Measurements from ENCODE around the gene SLC10A1. TPM values are rescaled to one million over a fixed set of nuclear protein-coding genes. Genes with fewer than 3 reads are reported as not detected.
"Not testable (repeated sequence)": the region's sequence is repeated elsewhere in the genome, so short reads cannot be mapped to it uniquely, and the experiment has no call there.

SLC10A1 gene
- total and polyA plus RNA-seq, 2 of the 4 experiments (the other 2 are of a cell fraction): 0.03 TPM; not detected in 1

- no peaks in the 10 kb centered on the region for H3K4me1 ChIP-seq (ENCODE audit: control insufficient read depth, insufficient read depth, low read length)
- no peak for DNase-seq
- no peak for TF ChIP-seq RCOR1 (IDR thresholded peaks at IDR 0.05; ENCODE audit: insufficient replicate concordance, low read length)
- TF ChIP-seq POLR2A (IDR thresholded peaks at IDR 0.05; ENCODE audit: low read depth, low read length): no peak
- no peak for TF ChIP-seq MAZ (IDR thresholded peaks at IDR 0.05; ENCODE audit: borderline replicate concordance, low read depth, low read length)
- H3K79me1 ChIP-seq (ENCODE audit: low read depth in 1 of 2, low read length in 2 of 2): no peaks in the 10 kb centered on the region
- H2BK15ac ChIP-seq (ENCODE audit: low read depth, low read length): no peak overlapping the region
- no peak overlapping the region for H2BK5ac ChIP-seq (ENCODE audit: low read depth, low read length, poor library complexity, severe bottlenecking)
- H3K4me3 ChIP-seq (ENCODE audit: insufficient read depth, low read depth, low read length): no peak overlapping the region
- 86% methylated on average over 1 of the region's 3 CpGs; no CpG with 5 or more reads in 1 of the 2 experiments for WGBS, 2 experiments (ENCODE audit: extremely low coverage in 2 of 2, insufficient read length in 1 of 2)
- ATAC-seq (ENCODE audit: low read depth): no peak
- dilution Hi-C loops (cut with HindIII; ENCODE audit: low sequenced_read_pairs, unreplicated experiment) (no loop called here), in situ Hi-C loops (cut with MboI; ENCODE audit: low sequenced_read_pairs) (no loop called here), intact Hi-C loops (cut with micrococcal nuclease) (no loop called here)
- no peak overlapping the region for H3K9ac ChIP-seq (ENCODE audit: low read depth, low read length)
- H2AFZ ChIP-seq (replicated peaks; ENCODE audit: low read length, poor library complexity): no peak overlapping the region
- H3K14ac ChIP-seq (replicated peaks; ENCODE audit: low read depth, low read length): no peak overlapping the region
- CTCF ChIA-PET: interaction anchor here (1.7 kb wide), 1 partner anchor 214 kb away, joined by 6 read pairs; no protein-coding TSS in a partner anchor
- peaks cover 40% of the 10 kb centered on the region for H3K27me3 ChIP-seq (ENCODE audit: control insufficient read depth, insufficient read depth, low read length)
- no peaks in the 10 kb centered on the region for H4K20me1 ChIP-seq (ENCODE audit: insufficient read depth, low read length)
- H3K9me3 ChIP-seq (ENCODE audit: control insufficient read depth, insufficient read depth, low read length): no peaks in the 10 kb centered on the region
- H2AK5ac ChIP-seq (ENCODE audit: low read depth, low read length): no peak overlapping the region
- H4K5ac ChIP-seq (ENCODE audit: low read depth, low read length): no peak overlapping the region
- H3K23ac ChIP-seq (ENCODE audit: low read depth, low read length): no peak overlapping the region
- no peak overlapping the region for H4K8ac ChIP-seq (ENCODE audit: low read depth in 2 of 2, low read length in 2 of 2)
- H4K91ac ChIP-seq (ENCODE audit: insufficient read depth, low read depth, low read length): no peak overlapping the region
- no peak overlapping the region for H3K56ac ChIP-seq (ENCODE audit: extremely low read depth, insufficient read depth, low read length)
- H3K27ac ChIP-seq (ENCODE audit: insufficient read depth, low read length): no peak overlapping the region
- no peak overlapping the region for H3K4ac ChIP-seq (ENCODE audit: low read depth, low read length)
- no peak overlapping the region for H2BK20ac ChIP-seq (ENCODE audit: low read depth, low read length)
- no peaks in the 10 kb centered on the region for H3K9me1 ChIP-seq (ENCODE audit: insufficient read depth, low read length)
- H3K4me2 ChIP-seq (ENCODE audit: low read depth, low read length): no peak overlapping the region
- BruUV-seq (replicated peaks): no TSS peak
- H2BK120ac ChIP-seq (ENCODE audit: low read depth, low read length): no peak overlapping the region
- no peaks in the 10 kb centered on the region for H3K36me3 ChIP-seq (ENCODE audit: control insufficient read depth, insufficient read depth, low read length)
- no peak overlapping the region for H2AK9ac ChIP-seq (replicated peaks; ENCODE audit: low read depth, low read length, poor library complexity)
- POLR2A ChIA-PET (ENCODE audit: unreplicated experiment): no interaction called here
- no peak overlapping the region for H3K18ac ChIP-seq (ENCODE audit: low read depth, low read length)
Observed at GRCh38 chr14:69814397-69814796, 17.4 kb upstream of the SLC10A1 start.

DNA sequence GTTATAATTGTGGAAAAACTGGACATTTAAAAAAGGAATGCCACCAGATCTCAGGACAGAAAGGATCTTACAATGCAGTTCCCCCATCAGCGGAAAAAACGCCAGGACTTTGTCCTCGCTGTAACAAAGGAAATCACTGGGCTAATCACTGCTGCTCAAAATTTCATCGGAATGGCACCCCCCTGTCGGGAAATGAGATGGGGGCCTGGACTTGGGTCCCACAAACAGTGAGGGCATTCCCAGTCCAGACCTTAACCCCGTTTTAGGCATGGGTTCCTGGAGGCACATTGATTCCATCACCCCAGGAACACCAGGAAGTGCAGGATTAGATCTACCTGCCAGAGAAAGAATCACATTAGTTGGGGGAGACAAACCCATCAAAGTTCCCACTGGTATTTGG is 16.3 kb upstream of the SLC10A1 start:
- in situ Hi-C loops (cut with MboI; ENCODE audit: low sequenced_read_pairs); H4K8ac ChIP-seq (ENCODE audit: low read depth in 2 of 2, low read length in 2 of 2); H2AK5ac ChIP-seq (ENCODE audit: low read depth, low read length); H3K56ac ChIP-seq (ENCODE audit: extremely low read depth, insufficient read depth, low read length); H3K4me3 ChIP-seq (ENCODE audit: insufficient read depth, low read depth, low read length); H3K4ac ChIP-seq (ENCODE audit: low read depth, low read length); H3K4me1 ChIP-seq (ENCODE audit: control insufficient read depth, insufficient read depth, low read length); BruUV-seq (replicated peaks); H3K27ac ChIP-seq (ENCODE audit: insufficient read depth, low read length); H2BK15ac ChIP-seq (ENCODE audit: low read depth, low read length); H3K18ac ChIP-seq (ENCODE audit: low read depth, low read length); ATAC-seq (ENCODE audit: low read depth); H2BK20ac ChIP-seq (ENCODE audit: low read depth, low read length); H3K23ac ChIP-seq (ENCODE audit: low read depth, low read length); H3K79me1 ChIP-seq (ENCODE audit: low read depth in 1 of 2, low read length in 2 of 2); H2BK120ac ChIP-seq (ENCODE audit: low read depth, low read length); H2AK9ac ChIP-seq (replicated peaks; ENCODE audit: low read depth, low read length, poor library complexity); H3K9me3 ChIP-seq (ENCODE audit: control insufficient read depth, insufficient read depth, low read length); H3K9me1 ChIP-seq (ENCODE audit: insufficient read depth, low read length); dilution Hi-C loops (cut with HindIII; ENCODE audit: low sequenced_read_pairs, unreplicated experiment); POLR2A ChIA-PET (ENCODE audit: unreplicated experiment); H3K14ac ChIP-seq (replicated peaks; ENCODE audit: low read depth, low read length); H2AFZ ChIP-seq (replicated peaks; ENCODE audit: low read length, poor library complexity); intact Hi-C loops (cut with micrococcal nuclease); H4K5ac ChIP-seq (ENCODE audit: low read depth, low read length); H3K9ac ChIP-seq (ENCODE audit: low read depth, low read length); H3K36me3 ChIP-seq (ENCODE audit: control insufficient read depth, insufficient read depth, low read length); H4K20me1 ChIP-seq (ENCODE audit: insufficient read depth, low read length); DNase-seq; H3K4me2 ChIP-seq (ENCODE audit: low read depth, low read length); H4K91ac ChIP-seq (ENCODE audit: insufficient read depth, low read depth, low read length); H2BK5ac ChIP-seq (ENCODE audit: low read depth, low read length, poor library complexity, severe bottlenecking): not testable (repeated sequence)
- H3K27me3 ChIP-seq (ENCODE audit: control insufficient read depth, insufficient read depth, low read length): peaks cover 40% of the 10 kb centered on the region
- 82% methylated on average over 3 of the region's 6 CpGs; no CpG with 5 or more reads in 1 of the 2 experiments for WGBS, 2 experiments (ENCODE audit: extremely low coverage in 2 of 2, insufficient read length in 1 of 2)
- CTCF ChIA-PET: interaction anchor here (1.7 kb wide), 1 partner anchor 215 kb away, joined by 6 read pairs; no protein-coding TSS in a partner anchor
